Neural cell (in vitro differentiated cells): ENCODE results near the gene SH3PXD2A.

ENCODE experiments used
- CTCF ChIP-seq: fragments of 450-650 bp; IDR thresholded peaks from 2 replicates; pipeline ENCODE4 v1.5.1; 2014; ENCODE audit warnings: antibody characterized with exemption, mild to moderate bottlenecking, moderate library complexity; ENCODE audit not compliant: poor library complexity, severe bottlenecking
- EP300 ChIP-seq: fragments of 450-650 bp; conservative IDR thresholded peaks from 2 replicates; pipeline ENCODE4 v1.6.1; 2014; ENCODE audit warnings: antibody characterized with exemption, mild to moderate bottlenecking, moderate library complexity; ENCODE audit not compliant: poor library complexity, severe bottlenecking
- EZH2 ChIP-seq: fragments of 200-600, 300-800 bp; shearing (Covaris generic), sonication (generic); IDR thresholded peaks from 2 replicates; pipeline ENCODE4 v1.6.1; 2014; ENCODE audit warnings: antibody characterized with exemption, low read length, borderline replicate concordance, mild to moderate bottlenecking; ENCODE audit not compliant: insufficient read depth, poor library complexity, severe bottlenecking
- REST ChIP-seq: IDR thresholded peaks from 2 replicates; pipeline ENCODE4 v1.6.1; 2012; ENCODE audit warnings: borderline replicate concordance
- SMC3 ChIP-seq: fragments of 450-650 bp; conservative IDR thresholded peaks from 2 replicates; pipeline ENCODE4 v1.6.1; 2014; ENCODE audit warnings: antibody characterized with exemption, mild to moderate bottlenecking, moderate library complexity; ENCODE audit not compliant: poor library complexity
- TAF1 ChIP-seq: IDR thresholded peaks from 2 replicates; pipeline ENCODE4 v1.6.1; 2012; ENCODE audit warnings: low read depth

GRCh38 chr10:103706047-103706446 is 149.3 kb downstream of the SH3PXD2A start:
- TF ChIP-seq EZH2 = no peak
- TF ChIP-seq CTCF = no peak
- TF ChIP-seq SMC3 = no peak
- no peak for TF ChIP-seq REST
- TF ChIP-seq TAF1 = no peak
- TF ChIP-seq EP300 = no peak
